ENCODE data around the gene MROH2B. TPM values are rescaled to one million over a fixed set of nuclear protein-coding genes. Genes with fewer than 3 reads are reported as not detected.

The MROH2B gene
- total and polyA plus RNA-seq, 2 donors (not counting 1 experiment from before 2014, with no cell fraction given), result not detected

DNA sequence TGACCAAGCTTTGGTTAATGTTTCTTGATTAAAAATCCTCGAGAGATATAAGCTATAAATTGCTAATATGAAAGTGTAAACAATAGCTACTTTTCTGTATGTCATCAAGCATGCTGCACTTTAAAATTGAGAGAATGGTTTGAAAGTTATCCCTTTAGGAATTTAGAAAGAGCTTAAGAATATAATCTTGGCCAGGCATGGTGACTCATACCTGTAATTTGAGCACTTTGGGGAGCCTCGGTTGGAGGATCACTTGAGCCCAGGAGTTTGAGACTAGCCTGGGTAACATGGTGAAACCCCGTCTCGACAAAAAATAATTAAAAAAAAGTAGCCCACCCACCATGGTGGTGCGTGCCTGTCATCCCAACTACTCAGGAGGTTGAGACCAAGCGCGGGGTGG is 12.2 kb upstream of the MROH2B start:
- ATAC-seq (ENCODE audit: low read depth), result no peak
- no peaks in the 10 kb centered on the region for H3K9me3 Mint-ChIP-seq (ENCODE audit: insufficient read depth)
- no peaks in the 10 kb centered on the region for H3K4me1 Mint-ChIP-seq
- no peak overlapping the region for H3K9ac ChIP-seq (ENCODE audit: low read length)
- H3K27me3 ChIP-seq (replicated peaks in 1 of 4; ENCODE audit: control extremely low read depth in 1 of 4, control insufficient read depth in 3 of 4, insufficient read depth in 4 of 4, low read length in 3 of 4), result no peaks in the 10 kb centered on the region
- no peaks in the 10 kb centered on the region for H3K27me3 Mint-ChIP-seq
- H3K4me1 ChIP-seq (ENCODE audit: control insufficient read depth in 2 of 2, insufficient read depth in 2 of 2, low read length in 2 of 2), result no peaks in the 10 kb centered on the region
- no peaks in the 10 kb centered on the region for H3K36me3 ChIP-seq (replicated peaks in 1 of 2; ENCODE audit: control extremely low read depth in 1 of 2, control insufficient read depth in 1 of 2, extremely low read depth in 1 of 2, insufficient read depth in 2 of 2, low read length in 1 of 2)
- ChIA-PET POLR2A (no interaction called here), CTCF (no interaction called here)
- 96% methylated on average over 3 of the region's 7 CpGs for WGBS (ENCODE audit: insufficient coverage)
- intact Hi-C loops (cut with micrococcal nuclease), result no loop called here
- peaks cover 0 to 4% (median 0%) of the 10 kb centered on the region in 3 donors for H3K9me3 ChIP-seq (ENCODE audit: control extremely low read depth in 1 of 3, control insufficient read depth in 2 of 3, insufficient read depth in 1 of 3, low read length in 2 of 3)
- no peak for DNase-seq
- H3K27ac ChIP-seq (ENCODE audit: low read length in 2 of 2), result no peak overlapping the region
- H3K4me2 ChIP-seq (replicated peaks; ENCODE audit: low read depth, low read length, poor library complexity, severe bottlenecking), result no peak overlapping the region
- H3K79me2 ChIP-seq (ENCODE audit: control insufficient read depth, insufficient read depth, low read length), result no peaks in the 10 kb centered on the region
- H3K4me3 Mint-ChIP-seq, result no peak overlapping the region
- no peaks in the 10 kb centered on the region for H4K20me1 ChIP-seq (ENCODE audit: control insufficient read depth, insufficient read depth, low read length, poor library complexity, severe bottlenecking)
- H3K27ac Mint-ChIP-seq, result no peak overlapping the region
- H3K4me3 ChIP-seq (ENCODE audit: control extremely low read depth in 1 of 5, extremely low read depth in 1 of 5, insufficient read depth in 1 of 5, low read depth in 2 of 5, low read length in 4 of 5), result no peak overlapping the region
- no peak overlapping the region for H2AFZ ChIP-seq (ENCODE audit: insufficient read depth, low read depth, low read length, poor library complexity, severe bottlenecking)
- TF ChIP-seq, protein P1, sequence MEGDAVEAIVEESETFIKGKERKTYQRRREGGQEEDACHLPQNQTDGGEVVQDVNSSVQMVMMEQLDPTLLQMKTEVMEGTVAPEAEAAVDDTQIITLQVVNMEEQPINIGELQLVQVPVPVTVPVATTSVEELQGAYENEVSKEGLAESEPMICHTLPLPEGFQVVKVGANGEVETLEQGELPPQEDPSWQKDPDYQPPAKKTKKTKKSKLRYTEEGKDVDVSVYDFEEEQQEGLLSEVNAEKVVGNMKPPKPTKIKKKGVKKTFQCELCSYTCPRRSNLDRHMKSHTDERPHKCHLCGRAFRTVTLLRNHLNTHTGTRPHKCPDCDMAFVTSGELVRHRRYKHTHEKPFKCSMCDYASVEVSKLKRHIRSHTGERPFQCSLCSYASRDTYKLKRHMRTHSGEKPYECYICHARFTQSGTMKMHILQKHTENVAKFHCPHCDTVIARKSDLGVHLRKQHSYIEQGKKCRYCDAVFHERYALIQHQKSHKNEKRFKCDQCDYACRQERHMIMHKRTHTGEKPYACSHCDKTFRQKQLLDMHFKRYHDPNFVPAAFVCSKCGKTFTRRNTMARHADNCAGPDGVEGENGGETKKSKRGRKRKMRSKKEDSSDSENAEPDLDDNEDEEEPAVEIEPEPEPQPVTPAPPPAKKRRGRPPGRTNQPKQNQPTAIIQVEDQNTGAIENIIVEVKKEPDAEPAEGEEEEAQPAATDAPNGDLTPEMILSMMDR (IDR thresholded peaks at IDR 0.05), result no peak
- no peak for TF ChIP-seq EZH2 (IDR thresholded peaks at IDR 0.05; ENCODE audit: borderline replicate concordance, insufficient read depth, low read depth, low read length, poor library complexity, severe bottlenecking)

DNA sequence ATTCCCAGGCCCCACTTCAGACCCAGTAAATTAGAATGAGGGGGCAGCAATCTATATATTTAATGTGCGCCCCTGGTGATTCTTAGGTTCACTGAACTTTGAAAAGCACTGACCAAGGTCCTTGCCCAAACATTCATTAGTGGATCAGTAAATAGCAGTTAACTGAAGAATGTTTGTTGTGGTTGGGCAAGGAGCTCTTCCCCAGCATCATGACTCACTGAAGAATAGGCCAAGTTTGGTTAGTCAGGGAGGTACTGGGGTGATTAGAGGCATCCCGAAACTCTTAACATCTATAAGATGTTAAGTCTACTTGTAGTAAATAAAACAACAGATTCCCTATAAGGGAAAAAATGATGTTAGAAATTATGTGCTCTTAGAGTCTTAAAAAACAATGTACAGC is 833 bp upstream of the MROH2B start:
- H3K9ac ChIP-seq (ENCODE audit: low read length), result no peak overlapping the region
- ChIA-PET POLR2A (no interaction called here), CTCF (no interaction called here)
- intact Hi-C loops (cut with micrococcal nuclease), result no loop called here
- no peak for ATAC-seq (ENCODE audit: low read depth)
- H3K4me1 ChIP-seq (ENCODE audit: control insufficient read depth in 2 of 2, insufficient read depth in 2 of 2, low read length in 2 of 2), result no peaks in the 10 kb centered on the region
- H3K4me3 ChIP-seq (ENCODE audit: control extremely low read depth in 1 of 5, extremely low read depth in 1 of 5, insufficient read depth in 1 of 5, low read depth in 2 of 5, low read length in 4 of 5), result no peak overlapping the region
- H3K4me2 ChIP-seq (replicated peaks; ENCODE audit: low read depth, low read length, poor library complexity, severe bottlenecking), result no peak overlapping the region
- H2AFZ ChIP-seq (ENCODE audit: insufficient read depth, low read depth, low read length, poor library complexity, severe bottlenecking), result no peak overlapping the region
- Mint-ChIP-seq H3K4me1 (no peaks in the 10 kb centered on the region), H3K4me3 (no peak overlapping the region), H3K9me3 (ENCODE audit: insufficient read depth) (no peaks in the 10 kb centered on the region), H3K27ac (no peak overlapping the region), H3K27me3 (no peaks in the 10 kb centered on the region)
- 80% methylated on average over 1 of the region's 2 CpGs for WGBS (ENCODE audit: insufficient coverage)
- no peak for TF ChIP-seq EZH2 (IDR thresholded peaks at IDR 0.05; ENCODE audit: borderline replicate concordance, insufficient read depth, low read depth, low read length, poor library complexity, severe bottlenecking)
- no peaks in the 10 kb centered on the region for H3K36me3 ChIP-seq (replicated peaks in 1 of 2; ENCODE audit: control extremely low read depth in 1 of 2, control insufficient read depth in 1 of 2, extremely low read depth in 1 of 2, insufficient read depth in 2 of 2, low read length in 1 of 2)
- no peak for DNase-seq
- H3K27ac ChIP-seq (ENCODE audit: low read length in 2 of 2), result no peak overlapping the region
- no peaks in the 10 kb centered on the region for H3K79me2 ChIP-seq (ENCODE audit: control insufficient read depth, insufficient read depth, low read length)
- H3K27me3 ChIP-seq (replicated peaks in 1 of 4; ENCODE audit: control extremely low read depth in 1 of 4, control insufficient read depth in 3 of 4, insufficient read depth in 4 of 4, low read length in 3 of 4), result no peaks in the 10 kb centered on the region
- H4K20me1 ChIP-seq (ENCODE audit: control insufficient read depth, insufficient read depth, low read length, poor library complexity, severe bottlenecking), result no peaks in the 10 kb centered on the region
- no peaks in the 10 kb centered on the region for H3K9me3 ChIP-seq (ENCODE audit: control extremely low read depth in 1 of 3, control insufficient read depth in 2 of 3, insufficient read depth in 1 of 3, low read length in 2 of 3)
